Fibroblast of the aortic adventitia (primary cell): ENCODE measurements around the gene SLC2A2. TPM values are rescaled to one million over a fixed set of nuclear protein-coding genes. Genes with fewer than 3 reads are reported as not detected.

Source experiments
- DNase-seq: peaks from one replicate; pipeline ENCODE4 v3.0.0-alpha.2; 2010; ENCODE audit warnings: low read depth
- H3K4me3 ChIP-seq: 2 replicates; pipeline ENCODE4 v1.5.1; 2011; ENCODE audit warnings: low read depth, mild to moderate bottlenecking, control low read depth, low read length, moderate library complexity
- total RNA-seq: library from RNA; depleted of rRNA; stranded (reverse); fragments of >200 nt; gene quantifications from 2 replicates; pipeline ENCODE4 v1.2.3, GENCODE V29; 2012; ENCODE audit warnings: low replicate concordance
- TF ChIP-seq, protein P1 (sequence below): IDR thresholded peaks from 2 replicates; pipeline ENCODE4 v1.5.1; 2011; ENCODE audit warnings: mild to moderate bottlenecking, low read length, control low read depth, inconsistent platforms; ENCODE audit not compliant: insufficient read depth

The SLC2A2 gene
- total RNA-seq, 1 donor, result not detected

DNA sequence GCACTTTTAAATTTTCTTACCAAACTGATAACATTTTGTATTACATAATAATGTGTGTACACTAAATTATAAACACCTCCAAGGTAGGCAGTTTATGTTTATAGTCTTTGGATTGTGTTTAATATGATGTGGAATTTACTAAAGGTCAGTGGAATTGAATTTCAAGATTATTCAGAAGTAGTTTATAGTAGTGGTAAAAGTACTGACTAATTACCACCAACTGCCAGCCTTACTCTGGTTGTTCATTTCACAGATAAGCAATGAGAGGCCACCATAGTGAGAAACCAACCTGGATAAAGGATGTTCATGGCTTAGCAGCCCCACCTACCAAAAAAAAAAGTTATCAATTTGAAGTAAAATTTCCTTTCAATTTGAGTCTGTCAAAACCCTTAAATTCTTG lies 64.1 kb downstream of the SLC2A2 start:
- no peak for DNase-seq
- H3K4me3 ChIP-seq, result no peak overlapping the region
- TF ChIP-seq, protein P1, sequence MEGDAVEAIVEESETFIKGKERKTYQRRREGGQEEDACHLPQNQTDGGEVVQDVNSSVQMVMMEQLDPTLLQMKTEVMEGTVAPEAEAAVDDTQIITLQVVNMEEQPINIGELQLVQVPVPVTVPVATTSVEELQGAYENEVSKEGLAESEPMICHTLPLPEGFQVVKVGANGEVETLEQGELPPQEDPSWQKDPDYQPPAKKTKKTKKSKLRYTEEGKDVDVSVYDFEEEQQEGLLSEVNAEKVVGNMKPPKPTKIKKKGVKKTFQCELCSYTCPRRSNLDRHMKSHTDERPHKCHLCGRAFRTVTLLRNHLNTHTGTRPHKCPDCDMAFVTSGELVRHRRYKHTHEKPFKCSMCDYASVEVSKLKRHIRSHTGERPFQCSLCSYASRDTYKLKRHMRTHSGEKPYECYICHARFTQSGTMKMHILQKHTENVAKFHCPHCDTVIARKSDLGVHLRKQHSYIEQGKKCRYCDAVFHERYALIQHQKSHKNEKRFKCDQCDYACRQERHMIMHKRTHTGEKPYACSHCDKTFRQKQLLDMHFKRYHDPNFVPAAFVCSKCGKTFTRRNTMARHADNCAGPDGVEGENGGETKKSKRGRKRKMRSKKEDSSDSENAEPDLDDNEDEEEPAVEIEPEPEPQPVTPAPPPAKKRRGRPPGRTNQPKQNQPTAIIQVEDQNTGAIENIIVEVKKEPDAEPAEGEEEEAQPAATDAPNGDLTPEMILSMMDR, result no peak

DNA sequence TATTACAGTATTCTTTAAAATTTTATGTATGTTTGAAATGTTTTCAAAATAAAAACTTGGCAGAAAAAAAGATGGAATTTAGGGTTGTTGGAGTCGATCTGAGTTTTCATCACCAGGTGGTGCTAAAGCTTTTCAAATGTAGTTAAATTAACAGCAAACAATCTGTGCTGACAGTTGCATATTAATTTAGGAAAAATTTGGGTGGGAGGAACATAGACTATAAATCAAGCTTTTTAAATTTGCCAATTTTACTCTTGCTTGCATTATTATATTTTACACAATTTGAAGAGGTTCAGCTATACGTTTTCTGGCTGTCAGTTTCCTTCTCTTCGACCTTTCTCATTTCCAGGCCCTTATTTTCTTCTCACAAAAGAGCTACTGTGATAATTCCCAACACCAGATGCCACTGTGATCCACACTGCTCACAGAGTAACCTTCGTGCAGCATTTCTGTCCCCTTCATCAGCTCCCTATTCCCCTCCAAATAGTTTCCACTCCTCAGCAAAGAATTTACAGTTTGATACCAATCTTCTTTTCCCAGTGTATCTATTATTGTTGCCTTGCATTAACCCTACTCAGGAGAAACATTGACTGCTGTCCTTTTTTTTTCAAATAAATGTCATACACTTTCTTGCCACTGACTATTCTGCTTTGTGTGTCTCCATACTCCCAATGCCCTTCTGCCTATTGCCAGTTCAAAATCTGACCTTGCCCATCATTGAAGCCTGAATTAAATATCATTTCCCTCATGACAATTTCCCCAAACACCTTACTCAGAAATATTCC lies 64.7 kb downstream of the SLC2A2 start:
- no peak overlapping the region for H3K4me3 ChIP-seq
- TF ChIP-seq, protein P1, result peak; percentile 56
- peak; percentile 77 for DNase-seq

- TF ChIP-seq, protein P1, result no peak
- DNase-seq, result no peak
- no peak overlapping the region for H3K4me3 ChIP-seq
Measured at GRCh38 chr3:170959457-170959856, 67.1 kb downstream of the SLC2A2 start.

- H3K4me3 ChIP-seq, result no peak overlapping the region
- TF ChIP-seq, protein P1, result no peak
- DNase-seq, result no peak
Measured at GRCh38 chr3:170956647-170957046, 69.9 kb downstream of the SLC2A2 start.

- DNase-seq, result no peak
- TF ChIP-seq, protein P1, result no peak
Measured at GRCh38 chr3:170953736-170954135, 72.8 kb downstream of the SLC2A2 start.

DNA sequence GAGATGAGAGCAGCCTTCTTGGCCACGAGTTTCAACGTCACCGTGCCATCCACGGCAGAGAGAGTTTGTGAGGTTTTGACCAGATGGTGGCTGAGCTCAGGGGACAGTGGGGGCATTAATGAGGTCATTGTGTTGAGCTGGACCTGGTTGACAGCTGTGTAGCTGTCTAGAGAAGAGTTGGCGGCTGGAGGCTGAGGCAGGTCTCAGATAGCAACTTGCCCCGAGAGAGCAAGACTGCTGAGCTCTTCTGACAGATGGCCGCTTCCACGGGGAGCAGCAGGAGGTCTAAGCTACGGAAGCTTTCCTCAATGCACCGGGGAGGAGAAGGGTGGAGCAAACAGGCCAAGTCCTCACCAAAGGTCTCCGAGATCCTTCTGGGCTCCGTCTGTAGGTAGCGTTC lies 73.3 kb downstream of the SLC2A2 start:
- TF ChIP-seq, protein P1, result no peak
- no peak for DNase-seq
- H3K4me3 ChIP-seq, result no peak overlapping the region

More at GRCh38 chr3:170953736-170954135, 72.8 kb downstream of the SLC2A2 start:
- no peak overlapping the region for H3K4me3 ChIP-seq

GRCh38 chr3:170949211-170949610 lies 77.3 kb downstream of the SLC2A2 start:
- no peak overlapping the region for H3K4me3 ChIP-seq
- TF ChIP-seq, protein P1, result no peak
- DNase-seq, result no peak
